ENCODE results near the gene TMEM181. TPM values are rescaled to one million over a fixed set of nuclear protein-coding genes. Genes with fewer than 3 reads are reported as not detected.
A peak's percentile ranks its signal among the peaks of the same experiment; 100 is the strongest.

Gene TMEM181
- polyA plus RNA-seq, 1 of the 3 experiments (the other 2 are of a cell fraction) = 19.5 TPM

DNA sequence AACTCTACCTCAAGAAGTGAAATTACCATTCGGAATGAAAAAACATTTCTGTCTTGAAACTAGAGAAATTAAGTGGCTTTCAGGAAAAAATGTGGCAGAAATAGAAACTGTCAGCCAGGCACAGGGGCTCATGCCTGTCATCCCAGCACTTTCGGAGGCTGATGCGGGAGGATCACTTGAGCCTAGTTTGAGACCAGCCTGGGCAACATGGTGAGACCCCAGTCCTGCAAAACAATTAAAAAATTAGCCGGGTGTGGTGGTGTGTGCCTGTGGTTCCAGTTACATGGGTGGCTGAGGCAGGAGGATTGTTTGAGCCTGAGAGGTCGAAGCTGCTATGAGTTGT lies 7.1 kb upstream of the TMEM181 start:
- Histone ChIP-seq H3K36me3 (replicated peaks in 1 of 2; ENCODE audit: control insufficient read depth in 1 of 2, insufficient read depth in 2 of 2, low read length in 1 of 2) (no peaks in the 10 kb centered on the region), H3K9me2 (no peaks in the 10 kb centered on the region), H2AFZ (ENCODE audit: low read depth) (no peak overlapping the region), H3K27me3 (ENCODE audit: insufficient read depth) (no peaks in the 10 kb centered on the region), H3K9ac (no peak overlapping the region), H4K20me1 (ENCODE audit: insufficient read depth) (no peaks in the 10 kb centered on the region), H3K9me3 (no peaks in the 10 kb centered on the region), H3F3A (replicated peaks; ENCODE audit: insufficient read depth) (no peaks in the 10 kb centered on the region), H3K4me3 (ENCODE audit: low read depth in 2 of 2, low read length in 1 of 2) (no peak overlapping the region), H3K27ac (ENCODE audit: low read depth in 2 of 2, low read length in 1 of 2) (no peak overlapping the region), H3K79me2 (ENCODE audit: insufficient read depth) (no peaks in the 10 kb centered on the region), H3K4me1 (ENCODE audit: control insufficient read depth in 1 of 2, insufficient read depth in 2 of 2, low read depth in 1 of 2, low read length in 1 of 2) (no peaks in the 10 kb centered on the region), H3K4me2 (no peak overlapping the region)
- no peak for DNase-seq
- TF ChIP-seq EP300 (IDR thresholded peaks at IDR 0.05; ENCODE audit: borderline replicate concordance in 1 of 2, low read depth in 1 of 2, low read length in 1 of 2) (no peak), TEAD4 (IDR thresholded peaks at IDR 0.05; ENCODE audit: borderline replicate concordance, insufficient read depth) (no peak), MEF2A (IDR thresholded peaks at IDR 0.05; ENCODE audit: borderline replicate concordance, low read depth) (no peak), MXI1 (IDR thresholded peaks at IDR 0.05; ENCODE audit: low read depth, low read length) (no peak), NFIC (IDR thresholded peaks at IDR 0.05; ENCODE audit: borderline replicate concordance) (no peak), FOSL2 (IDR thresholded peaks at IDR 0.05; ENCODE audit: borderline replicate concordance, low read depth) (no peak), SMC3 (IDR thresholded peaks at IDR 0.05; ENCODE audit: low read depth, low read length) (no peak), TAF1 (IDR thresholded peaks at IDR 0.05; ENCODE audit: borderline replicate concordance, low read depth, low read length) (no peak), GABPA (IDR thresholded peaks at IDR 0.05; ENCODE audit: low read depth) (no peak), GATA2 (CRISPR knock-in tag; IDR thresholded peaks at IDR 0.05) (no peak)
- TF ChIP-seq, protein P1, sequence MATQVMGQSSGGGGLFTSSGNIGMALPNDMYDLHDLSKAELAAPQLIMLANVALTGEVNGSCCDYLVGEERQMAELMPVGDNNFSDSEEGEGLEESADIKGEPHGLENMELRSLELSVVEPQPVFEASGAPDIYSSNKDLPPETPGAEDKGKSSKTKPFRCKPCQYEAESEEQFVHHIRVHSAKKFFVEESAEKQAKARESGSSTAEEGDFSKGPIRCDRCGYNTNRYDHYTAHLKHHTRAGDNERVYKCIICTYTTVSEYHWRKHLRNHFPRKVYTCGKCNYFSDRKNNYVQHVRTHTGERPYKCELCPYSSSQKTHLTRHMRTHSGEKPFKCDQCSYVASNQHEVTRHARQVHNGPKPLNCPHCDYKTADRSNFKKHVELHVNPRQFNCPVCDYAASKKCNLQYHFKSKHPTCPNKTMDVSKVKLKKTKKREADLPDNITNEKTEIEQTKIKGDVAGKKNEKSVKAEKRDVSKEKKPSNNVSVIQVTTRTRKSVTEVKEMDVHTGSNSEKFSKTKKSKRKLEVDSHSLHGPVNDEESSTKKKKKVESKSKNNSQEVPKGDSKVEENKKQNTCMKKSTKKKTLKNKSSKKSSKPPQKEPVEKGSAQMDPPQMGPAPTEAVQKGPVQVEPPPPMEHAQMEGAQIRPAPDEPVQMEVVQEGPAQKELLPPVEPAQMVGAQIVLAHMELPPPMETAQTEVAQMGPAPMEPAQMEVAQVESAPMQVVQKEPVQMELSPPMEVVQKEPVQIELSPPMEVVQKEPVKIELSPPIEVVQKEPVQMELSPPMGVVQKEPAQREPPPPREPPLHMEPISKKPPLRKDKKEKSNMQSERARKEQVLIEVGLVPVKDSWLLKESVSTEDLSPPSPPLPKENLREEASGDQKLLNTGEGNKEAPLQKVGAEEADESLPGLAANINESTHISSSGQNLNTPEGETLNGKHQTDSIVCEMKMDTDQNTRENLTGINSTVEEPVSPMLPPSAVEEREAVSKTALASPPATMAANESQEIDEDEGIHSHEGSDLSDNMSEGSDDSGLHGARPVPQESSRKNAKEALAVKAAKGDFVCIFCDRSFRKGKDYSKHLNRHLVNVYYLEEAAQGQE (IDR thresholded peaks at IDR 0.05; ENCODE audit: low read depth, low read length) = no peak
- WGBS (ENCODE audit: low lambda C conversion rate) = 91% methylated on average over 5 of the region's 5 CpGs
- CTCF ChIA-PET = interaction anchor here (0.9 to 4.2 kb wide), 4 partner anchors 16 to 339 kb away, joined by 3 to 14 read pairs (median 4); no protein-coding TSS in a partner anchor
- POLR2A ChIA-PET = no interaction called here

DNA sequence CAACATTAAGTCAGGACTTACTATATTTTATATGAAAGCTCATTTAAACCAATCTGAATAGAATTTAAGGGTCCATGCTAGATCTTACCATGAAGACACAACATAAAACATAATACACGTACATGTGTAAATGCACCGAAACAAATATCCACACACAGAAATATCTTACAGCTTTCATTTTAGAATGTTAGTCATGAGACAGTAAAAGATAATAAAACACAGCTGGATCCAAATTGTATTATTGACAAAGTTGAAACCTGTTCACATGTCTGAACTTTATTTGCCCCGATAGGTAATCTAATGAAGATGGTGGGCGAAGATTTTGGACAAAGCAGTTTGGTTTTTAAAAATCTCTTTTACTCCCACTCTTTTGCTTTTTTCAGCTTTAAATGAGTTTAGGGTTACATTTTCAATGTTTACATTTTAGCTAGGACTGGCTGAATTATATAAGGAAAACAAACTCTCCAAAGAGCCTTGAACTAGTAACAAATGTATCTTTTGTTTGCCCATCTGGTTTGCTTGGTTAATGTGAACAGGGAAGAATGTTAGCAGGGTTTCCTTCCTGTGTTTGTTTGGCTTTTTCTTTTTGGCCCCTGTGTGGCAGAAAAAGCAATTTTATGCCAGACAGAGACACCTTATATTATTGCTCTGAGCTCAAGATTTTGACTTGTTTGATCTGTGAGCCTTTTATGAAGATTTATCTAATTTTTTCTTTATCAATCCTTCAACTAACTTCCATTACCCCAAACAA lies 5.1 kb upstream of the TMEM181 start:
- 88% methylated on average over 4 of the region's 4 CpGs for WGBS (ENCODE audit: low lambda C conversion rate)
- CTCF ChIA-PET = interaction anchor here (4.2 kb wide), 1 partner anchor 334 kb away, joined by 14 read pairs; no protein-coding TSS in a partner anchor
- no peaks in the 10 kb centered on the region for H3F3A ChIP-seq (replicated peaks; ENCODE audit: insufficient read depth)
- no peaks in the 10 kb centered on the region for H4K20me1 ChIP-seq (ENCODE audit: insufficient read depth)
- no peak for TF ChIP-seq MEF2A (IDR thresholded peaks at IDR 0.05; ENCODE audit: borderline replicate concordance, low read depth)
- no peak for TF ChIP-seq FOSL2 (IDR thresholded peaks at IDR 0.05; ENCODE audit: borderline replicate concordance, low read depth)
- TF ChIP-seq RFX5 (IDR thresholded peaks at IDR 0.05; ENCODE audit: low read length) = no peak
- TF ChIP-seq, protein P2, sequence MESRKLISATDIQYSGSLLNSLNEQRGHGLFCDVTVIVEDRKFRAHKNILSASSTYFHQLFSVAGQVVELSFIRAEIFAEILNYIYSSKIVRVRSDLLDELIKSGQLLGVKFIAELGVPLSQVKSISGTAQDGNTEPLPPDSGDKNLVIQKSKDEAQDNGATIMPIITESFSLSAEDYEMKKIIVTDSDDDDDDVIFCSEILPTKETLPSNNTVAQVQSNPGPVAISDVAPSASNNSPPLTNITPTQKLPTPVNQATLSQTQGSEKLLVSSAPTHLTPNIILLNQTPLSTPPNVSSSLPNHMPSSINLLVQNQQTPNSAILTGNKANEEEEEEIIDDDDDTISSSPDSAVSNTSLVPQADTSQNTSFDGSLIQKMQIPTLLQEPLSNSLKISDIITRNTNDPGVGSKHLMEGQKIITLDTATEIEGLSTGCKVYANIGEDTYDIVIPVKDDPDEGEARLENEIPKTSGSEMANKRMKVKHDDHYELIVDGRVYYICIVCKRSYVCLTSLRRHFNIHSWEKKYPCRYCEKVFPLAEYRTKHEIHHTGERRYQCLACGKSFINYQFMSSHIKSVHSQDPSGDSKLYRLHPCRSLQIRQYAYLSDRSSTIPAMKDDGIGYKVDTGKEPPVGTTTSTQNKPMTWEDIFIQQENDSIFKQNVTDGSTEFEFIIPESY (IDR thresholded peaks at IDR 0.05; ENCODE audit: borderline replicate concordance, low read depth) = no peak
- TF ChIP-seq, protein P3, sequence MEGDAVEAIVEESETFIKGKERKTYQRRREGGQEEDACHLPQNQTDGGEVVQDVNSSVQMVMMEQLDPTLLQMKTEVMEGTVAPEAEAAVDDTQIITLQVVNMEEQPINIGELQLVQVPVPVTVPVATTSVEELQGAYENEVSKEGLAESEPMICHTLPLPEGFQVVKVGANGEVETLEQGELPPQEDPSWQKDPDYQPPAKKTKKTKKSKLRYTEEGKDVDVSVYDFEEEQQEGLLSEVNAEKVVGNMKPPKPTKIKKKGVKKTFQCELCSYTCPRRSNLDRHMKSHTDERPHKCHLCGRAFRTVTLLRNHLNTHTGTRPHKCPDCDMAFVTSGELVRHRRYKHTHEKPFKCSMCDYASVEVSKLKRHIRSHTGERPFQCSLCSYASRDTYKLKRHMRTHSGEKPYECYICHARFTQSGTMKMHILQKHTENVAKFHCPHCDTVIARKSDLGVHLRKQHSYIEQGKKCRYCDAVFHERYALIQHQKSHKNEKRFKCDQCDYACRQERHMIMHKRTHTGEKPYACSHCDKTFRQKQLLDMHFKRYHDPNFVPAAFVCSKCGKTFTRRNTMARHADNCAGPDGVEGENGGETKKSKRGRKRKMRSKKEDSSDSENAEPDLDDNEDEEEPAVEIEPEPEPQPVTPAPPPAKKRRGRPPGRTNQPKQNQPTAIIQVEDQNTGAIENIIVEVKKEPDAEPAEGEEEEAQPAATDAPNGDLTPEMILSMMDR (IDR thresholded peaks at IDR 0.05) = no peak
- peaks cover 0 to 8% of the 10 kb centered on the region in 2 experiments; a peak in 2 of 4 replicates for H3K4me1 ChIP-seq (ENCODE audit: control insufficient read depth in 1 of 2, insufficient read depth in 2 of 2, low read depth in 1 of 2, low read length in 1 of 2)
- POLR2A ChIA-PET = no interaction called here
- no peaks in the 10 kb centered on the region for H3K79me2 ChIP-seq (ENCODE audit: insufficient read depth)
- no peaks in the 10 kb centered on the region for H3K9me3 ChIP-seq
- H2AFZ ChIP-seq (ENCODE audit: low read depth) = no peak overlapping the region
- no peak overlapping the region for H3K9ac ChIP-seq
- H3K4me3 ChIP-seq (ENCODE audit: low read depth in 2 of 2, low read length in 1 of 2) = no peak overlapping the region
- H3K4me2 ChIP-seq = no peak overlapping the region
- DNase-seq = no peak
- no peaks in the 10 kb centered on the region for H3K27me3 ChIP-seq (ENCODE audit: insufficient read depth)
- H3K9me2 ChIP-seq = no peaks in the 10 kb centered on the region
- no peaks in the 10 kb centered on the region for H3K36me3 ChIP-seq (replicated peaks in 1 of 2; ENCODE audit: control insufficient read depth in 1 of 2, insufficient read depth in 2 of 2, low read length in 1 of 2)
- H3K27ac ChIP-seq (ENCODE audit: low read depth in 2 of 2, low read length in 1 of 2) = peak overlapping the region in 1 of 2 experiments; percentile 34; a peak in 2 of 4 replicates
